ENCODE results near the gene OVAAL.
A peak's percentile ranks its signal among the peaks of the same experiment; 100 is the strongest.

OVAAL gene

DNA sequence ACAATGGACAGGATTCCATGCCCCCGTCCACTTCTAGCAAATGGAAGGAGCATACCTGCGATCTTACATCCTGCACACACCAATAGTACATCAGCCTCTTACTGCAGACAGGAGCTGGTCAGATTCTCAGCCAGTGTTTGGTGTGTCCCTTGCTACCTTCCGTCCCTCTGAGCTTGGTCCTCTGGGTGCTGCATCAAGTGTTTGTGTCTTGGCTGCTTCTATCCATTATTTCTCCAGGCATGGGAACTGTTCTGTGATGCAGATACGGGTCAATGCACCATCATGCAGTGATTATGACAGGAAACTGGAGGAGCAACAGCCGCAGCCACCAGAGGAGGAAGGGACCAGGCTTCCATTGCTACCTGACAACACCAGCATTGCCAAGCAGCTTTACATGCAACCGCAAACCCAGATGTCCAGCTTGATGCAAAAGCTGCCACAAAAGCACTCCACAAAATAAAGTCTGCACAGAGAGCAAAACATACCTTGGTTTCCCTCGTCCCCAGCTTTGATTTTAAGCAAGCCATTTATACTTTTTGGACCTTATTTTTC lies 21.9 kb upstream of the OVAAL start:
- H3K4me2 ChIP-seq (ENCODE audit: low read length): no peak overlapping the region
- no peaks in the 10 kb centered on the region for H3K9me3 ChIP-seq (ENCODE audit: control insufficient read depth, low read length)
- no peak overlapping the region for H3K4me3 ChIP-seq (ENCODE audit: low read depth, low read length)
- peak overlapping the region; percentile 62 for H2AFZ ChIP-seq
- TF ChIP-seq, protein P1, sequence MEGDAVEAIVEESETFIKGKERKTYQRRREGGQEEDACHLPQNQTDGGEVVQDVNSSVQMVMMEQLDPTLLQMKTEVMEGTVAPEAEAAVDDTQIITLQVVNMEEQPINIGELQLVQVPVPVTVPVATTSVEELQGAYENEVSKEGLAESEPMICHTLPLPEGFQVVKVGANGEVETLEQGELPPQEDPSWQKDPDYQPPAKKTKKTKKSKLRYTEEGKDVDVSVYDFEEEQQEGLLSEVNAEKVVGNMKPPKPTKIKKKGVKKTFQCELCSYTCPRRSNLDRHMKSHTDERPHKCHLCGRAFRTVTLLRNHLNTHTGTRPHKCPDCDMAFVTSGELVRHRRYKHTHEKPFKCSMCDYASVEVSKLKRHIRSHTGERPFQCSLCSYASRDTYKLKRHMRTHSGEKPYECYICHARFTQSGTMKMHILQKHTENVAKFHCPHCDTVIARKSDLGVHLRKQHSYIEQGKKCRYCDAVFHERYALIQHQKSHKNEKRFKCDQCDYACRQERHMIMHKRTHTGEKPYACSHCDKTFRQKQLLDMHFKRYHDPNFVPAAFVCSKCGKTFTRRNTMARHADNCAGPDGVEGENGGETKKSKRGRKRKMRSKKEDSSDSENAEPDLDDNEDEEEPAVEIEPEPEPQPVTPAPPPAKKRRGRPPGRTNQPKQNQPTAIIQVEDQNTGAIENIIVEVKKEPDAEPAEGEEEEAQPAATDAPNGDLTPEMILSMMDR (IDR thresholded peaks at IDR 0.05): no peak
- no peaks in the 10 kb centered on the region for H3K27me3 ChIP-seq (ENCODE audit: control insufficient read depth, insufficient read depth, low read length)
- no peak overlapping the region for H3K27ac ChIP-seq
- H3K79me2 ChIP-seq: no peaks in the 10 kb centered on the region
- H3K36me3 ChIP-seq (ENCODE audit: control insufficient read depth, insufficient read depth, low read length): no peaks in the 10 kb centered on the region
- no peak overlapping the region for H3K9ac ChIP-seq
- peaks cover 2% of the 10 kb centered on the region for H3K4me1 ChIP-seq

DNA sequence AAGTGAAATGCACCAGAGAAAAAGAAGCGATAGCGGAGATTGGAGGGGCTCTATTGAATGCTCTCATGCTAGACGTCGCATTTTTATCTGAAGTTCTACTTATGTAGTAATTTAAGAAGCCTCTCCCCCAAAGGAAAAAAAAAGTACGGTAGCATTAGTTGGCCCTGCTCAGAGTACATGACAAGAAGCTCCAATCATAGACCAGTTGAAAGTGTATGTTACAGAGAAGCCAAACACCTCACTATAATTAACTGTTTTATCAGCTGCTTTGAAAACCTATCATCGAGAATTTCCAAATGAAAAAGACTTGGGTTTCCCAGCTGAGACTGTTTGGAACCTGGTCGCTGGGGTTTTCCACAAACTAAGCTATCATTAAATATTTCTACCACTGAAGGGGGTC lies 19.6 kb upstream of the OVAAL start:
- TF ChIP-seq, protein P1 (IDR thresholded peaks at IDR 0.05): no peak
- no peak overlapping the region for H3K4me3 ChIP-seq (ENCODE audit: low read depth, low read length)
- H3K27me3 ChIP-seq (ENCODE audit: control insufficient read depth, insufficient read depth, low read length): no peaks in the 10 kb centered on the region
- H3K9me3 ChIP-seq (ENCODE audit: control insufficient read depth, low read length): no peaks in the 10 kb centered on the region
- H3K79me2 ChIP-seq: no peaks in the 10 kb centered on the region
- H3K27ac ChIP-seq: no peak overlapping the region
- peaks cover 5% of the 10 kb centered on the region for H3K4me1 ChIP-seq
- no peaks in the 10 kb centered on the region for H3K36me3 ChIP-seq (ENCODE audit: control insufficient read depth, insufficient read depth, low read length)
- no peak overlapping the region for H3K4me2 ChIP-seq (ENCODE audit: low read length)
- no peak overlapping the region for H2AFZ ChIP-seq
- no peak overlapping the region for H3K9ac ChIP-seq

DNA sequence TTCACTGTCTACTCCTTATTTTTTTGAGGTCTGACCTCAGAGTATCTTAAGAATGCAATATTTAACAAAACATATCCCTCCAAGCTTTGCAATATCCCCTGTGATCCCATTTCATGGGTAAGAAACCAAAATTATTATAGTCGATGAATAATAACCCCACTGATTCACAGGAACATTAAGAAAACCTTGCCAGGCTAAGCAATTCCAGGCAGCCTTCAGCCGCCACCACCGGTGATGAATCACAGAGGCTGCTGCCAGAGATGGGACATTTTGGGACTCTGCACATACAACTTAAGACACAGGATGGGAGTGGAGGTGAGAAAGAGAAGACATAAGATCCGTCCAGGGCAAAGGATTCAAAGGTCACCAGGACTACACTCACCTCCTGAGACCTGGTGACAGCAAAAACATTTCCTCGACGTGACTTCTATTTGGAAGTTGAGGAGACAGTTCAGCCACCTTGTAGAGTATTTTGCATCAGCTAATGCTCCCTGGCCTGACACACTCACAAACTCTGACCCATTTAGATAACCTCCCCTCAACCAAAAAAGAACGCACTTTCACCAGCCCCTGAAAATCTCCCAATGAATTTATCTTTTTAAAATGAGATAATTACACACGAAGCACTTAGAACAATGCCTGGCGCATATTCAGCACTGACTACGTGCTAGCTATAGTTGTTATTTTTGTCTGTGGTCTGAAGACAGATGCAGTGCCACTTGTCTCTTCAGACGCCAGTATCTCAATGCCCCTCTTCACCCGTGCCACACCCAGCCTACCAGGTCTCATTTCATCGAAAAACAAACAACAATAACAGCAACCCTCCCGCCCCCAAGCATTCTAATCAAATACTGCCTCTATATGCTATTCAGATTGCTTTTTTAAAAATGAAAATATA lies 17.8 kb upstream of the OVAAL start:
- TF ChIP-seq, protein P1 (IDR thresholded peaks at IDR 0.05): no peak
- H3K4me2 ChIP-seq (ENCODE audit: low read length): no peak overlapping the region
- H2AFZ ChIP-seq: no peak overlapping the region
- H3K79me2 ChIP-seq: no peaks in the 10 kb centered on the region
- no peaks in the 10 kb centered on the region for H3K36me3 ChIP-seq (ENCODE audit: control insufficient read depth, insufficient read depth, low read length)
- no peaks in the 10 kb centered on the region for H3K9me3 ChIP-seq (ENCODE audit: control insufficient read depth, low read length)
- H3K9ac ChIP-seq: no peak overlapping the region
- peaks cover 5% of the 10 kb centered on the region for H3K4me1 ChIP-seq
- H3K4me3 ChIP-seq (ENCODE audit: low read depth, low read length): no peak overlapping the region
- H3K27me3 ChIP-seq (ENCODE audit: control insufficient read depth, insufficient read depth, low read length): no peaks in the 10 kb centered on the region
- H3K27ac ChIP-seq: no peak overlapping the region

DNA sequence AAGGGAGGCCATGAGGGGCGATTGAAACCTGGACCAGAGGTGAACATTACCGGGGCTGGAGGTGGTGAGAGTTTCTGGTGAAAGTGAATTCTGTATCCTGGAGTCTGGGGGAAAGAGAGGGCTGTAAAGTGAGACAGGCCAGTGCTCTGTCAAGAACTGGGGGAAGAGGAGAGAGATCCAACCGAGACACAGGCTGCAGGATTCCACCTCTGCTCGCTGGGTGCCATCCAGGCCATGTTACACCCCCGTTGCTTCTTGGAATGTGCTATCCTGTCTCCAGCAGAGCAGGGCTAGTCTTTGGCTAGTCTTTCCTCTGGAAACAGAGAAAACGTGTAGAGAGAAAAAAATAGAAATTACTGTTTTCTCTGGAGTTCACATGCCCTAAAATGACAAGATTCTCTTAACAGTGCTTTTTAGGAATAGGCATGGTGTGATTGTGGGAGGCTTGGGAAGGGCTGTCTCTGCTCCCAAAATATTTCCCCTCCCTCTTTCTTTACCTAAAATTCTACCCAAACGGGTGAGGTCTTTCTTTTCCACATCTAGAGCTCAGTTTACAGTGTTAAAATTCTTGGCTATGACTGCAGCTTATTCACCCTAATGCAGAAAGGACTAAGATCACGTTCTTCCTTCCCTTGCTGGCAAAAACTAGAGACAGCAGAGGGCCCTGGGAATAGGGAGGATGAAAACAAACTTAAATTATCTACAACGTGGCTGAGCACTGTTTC lies 16.5 kb upstream of the OVAAL start:
- H3K4me3 ChIP-seq (ENCODE audit: low read depth, low read length): no peak overlapping the region
- peak overlapping the region; percentile 57 for H2AFZ ChIP-seq
- peaks cover 4% of the 10 kb centered on the region for H3K4me1 ChIP-seq
- H3K36me3 ChIP-seq (ENCODE audit: control insufficient read depth, insufficient read depth, low read length): no peaks in the 10 kb centered on the region
- no peak overlapping the region for H3K4me2 ChIP-seq (ENCODE audit: low read length)
- no peaks in the 10 kb centered on the region for H3K79me2 ChIP-seq
- TF ChIP-seq, protein P1 (IDR thresholded peaks at IDR 0.05): no peak
- peak overlapping the region; percentile 76 for H3K27ac ChIP-seq
- H3K9ac ChIP-seq: no peak overlapping the region
- no peaks in the 10 kb centered on the region for H3K27me3 ChIP-seq (ENCODE audit: control insufficient read depth, insufficient read depth, low read length)
- no peaks in the 10 kb centered on the region for H3K9me3 ChIP-seq (ENCODE audit: control insufficient read depth, low read length)
